ENCODE data around the gene GFRA3. TPM values are rescaled to one million over a fixed set of nuclear protein-coding genes. Genes with fewer than 3 reads are reported as not detected.
"Not testable (repeated sequence)": the region's sequence is repeated elsewhere in the genome, so short reads cannot be mapped to it uniquely, and the experiment has no call there.

Gene GFRA3
- total and polyA plus RNA-seq, 9 donors: 1.9 to 18.2 (median 7.0) TPM

GRCh38 chr5:138252944-138253343, 21.5 kb downstream of the GFRA3 start:
- Histone ChIP-seq H3K4me3 (ENCODE audit: low read length) (no peak overlapping the region), H3K27me3 (ENCODE audit: control insufficient read depth, insufficient read depth, low read length) (peaks cover 5% of the 10 kb centered on the region), H3K4me1 (ENCODE audit: control insufficient read depth, insufficient read depth, low read length) (no peaks in the 10 kb centered on the region), H3K27ac (ENCODE audit: low read length) (no peak overlapping the region), H3K36me3 (ENCODE audit: control insufficient read depth, insufficient read depth, low read length) (no peaks in the 10 kb centered on the region), H3K9me3 (replicated peaks; ENCODE audit: control insufficient read depth, low read depth, low read length) (no peaks in the 10 kb centered on the region)
- 64% methylated on average over 3 of the region's 3 CpGs for WGBS (ENCODE audit: insufficient coverage)
- DNase-seq: no peak

GRCh38 chr5:138247800-138248199, 26.6 kb downstream of the GFRA3 start:
- peaks cover 10% of the 10 kb centered on the region for H3K27me3 ChIP-seq (ENCODE audit: control insufficient read depth, insufficient read depth, low read length)
- not testable (repeated sequence) for DNase-seq; H3K27ac ChIP-seq (ENCODE audit: low read length); H3K4me3 ChIP-seq (ENCODE audit: low read length); H3K4me1 ChIP-seq (ENCODE audit: control insufficient read depth, insufficient read depth, low read length); H3K9me3 ChIP-seq (replicated peaks; ENCODE audit: control insufficient read depth, low read depth, low read length); H3K36me3 ChIP-seq (ENCODE audit: control insufficient read depth, insufficient read depth, low read length)
- WGBS (ENCODE audit: insufficient coverage): 100% methylated on average over 1 of the region's 2 CpGs

DNA sequence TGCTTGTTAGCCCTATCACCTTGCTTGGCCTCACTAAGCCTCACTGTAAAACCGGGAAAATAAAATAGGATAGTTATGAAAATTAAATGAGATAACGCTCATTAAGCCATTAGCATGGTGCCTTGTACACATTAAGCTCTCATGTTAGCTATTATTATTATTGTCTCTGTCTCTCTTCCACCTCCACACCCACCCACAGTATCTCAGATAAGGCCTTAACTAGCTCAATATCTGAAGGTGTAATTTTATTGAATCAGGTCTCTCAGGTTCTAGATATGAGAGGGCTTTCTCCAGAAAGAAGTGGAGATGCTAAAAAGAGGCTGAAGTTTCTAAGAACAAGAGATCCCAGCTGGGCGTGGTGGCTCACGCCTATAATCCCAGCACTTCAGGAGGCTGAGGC, 27.6 kb downstream of the GFRA3 start:
- Histone ChIP-seq H3K4me1 (ENCODE audit: control insufficient read depth, insufficient read depth, low read length) (peaks cover 3% of the 10 kb centered on the region), H3K4me3 (ENCODE audit: low read length) (no peak overlapping the region), H3K9me3 (replicated peaks; ENCODE audit: control insufficient read depth, low read depth, low read length) (no peaks in the 10 kb centered on the region), H3K36me3 (ENCODE audit: control insufficient read depth, insufficient read depth, low read length) (no peaks in the 10 kb centered on the region), H3K27ac (ENCODE audit: low read length) (no peak overlapping the region), H3K27me3 (ENCODE audit: control insufficient read depth, insufficient read depth, low read length) (peaks cover 17% of the 10 kb centered on the region)
- no peak for DNase-seq
- 96% methylated on average over 2 of the region's 4 CpGs for WGBS (ENCODE audit: insufficient coverage)

- H3K27ac ChIP-seq (ENCODE audit: low read length): no peak overlapping the region
- peaks cover 7% of the 10 kb centered on the region for H3K4me1 ChIP-seq (ENCODE audit: control insufficient read depth, insufficient read depth, low read length)
- no peaks in the 10 kb centered on the region for H3K36me3 ChIP-seq (ENCODE audit: control insufficient read depth, insufficient read depth, low read length)
- no peaks in the 10 kb centered on the region for H3K9me3 ChIP-seq (replicated peaks; ENCODE audit: control insufficient read depth, low read depth, low read length)
- no peak overlapping the region for H3K4me3 ChIP-seq (ENCODE audit: low read length)
- DNase-seq: no peak
- WGBS (ENCODE audit: insufficient coverage): 75% methylated on average over 2 of the region's 4 CpGs
- H3K27me3 ChIP-seq (ENCODE audit: control insufficient read depth, insufficient read depth, low read length): peaks cover 20% of the 10 kb centered on the region
Measured at GRCh38 chr5:138246334-138246733, 28.1 kb downstream of the GFRA3 start.

- WGBS (ENCODE audit: insufficient coverage): no CpG with 5 or more reads among the region's 1 CpG
- DNase-seq: peak; percentile 21
- H3K27me3 ChIP-seq (ENCODE audit: control insufficient read depth, insufficient read depth, low read length): peaks cover 25% of the 10 kb centered on the region
- H3K36me3 ChIP-seq (ENCODE audit: control insufficient read depth, insufficient read depth, low read length): no peaks in the 10 kb centered on the region
- H3K9me3 ChIP-seq (replicated peaks; ENCODE audit: control insufficient read depth, low read depth, low read length): no peaks in the 10 kb centered on the region
- H3K4me1 ChIP-seq (ENCODE audit: control insufficient read depth, insufficient read depth, low read length): peaks cover 8% of the 10 kb centered on the region
- no peak overlapping the region for H3K27ac ChIP-seq (ENCODE audit: low read length)
- no peak overlapping the region for H3K4me3 ChIP-seq (ENCODE audit: low read length)
Measured at GRCh38 chr5:138245717-138246116, 28.7 kb downstream of the GFRA3 start.

- Histone ChIP-seq H3K4me1 (ENCODE audit: control insufficient read depth, insufficient read depth, low read length) (peaks cover 8% of the 10 kb centered on the region), H3K27me3 (ENCODE audit: control insufficient read depth, insufficient read depth, low read length) (peaks cover 32% of the 10 kb centered on the region), H3K9me3 (replicated peaks; ENCODE audit: control insufficient read depth, low read depth, low read length) (no peaks in the 10 kb centered on the region), H3K27ac (ENCODE audit: low read length) (no peak overlapping the region), H3K4me3 (ENCODE audit: low read length) (no peak overlapping the region), H3K36me3 (ENCODE audit: control insufficient read depth, insufficient read depth, low read length) (no peaks in the 10 kb centered on the region)
- WGBS (ENCODE audit: insufficient coverage): 67% methylated on average over 1 of the region's 2 CpGs
- peak; percentile 19 for DNase-seq
Measured at GRCh38 chr5:138243794-138244193, 30.6 kb downstream of the GFRA3 start.

DNA sequence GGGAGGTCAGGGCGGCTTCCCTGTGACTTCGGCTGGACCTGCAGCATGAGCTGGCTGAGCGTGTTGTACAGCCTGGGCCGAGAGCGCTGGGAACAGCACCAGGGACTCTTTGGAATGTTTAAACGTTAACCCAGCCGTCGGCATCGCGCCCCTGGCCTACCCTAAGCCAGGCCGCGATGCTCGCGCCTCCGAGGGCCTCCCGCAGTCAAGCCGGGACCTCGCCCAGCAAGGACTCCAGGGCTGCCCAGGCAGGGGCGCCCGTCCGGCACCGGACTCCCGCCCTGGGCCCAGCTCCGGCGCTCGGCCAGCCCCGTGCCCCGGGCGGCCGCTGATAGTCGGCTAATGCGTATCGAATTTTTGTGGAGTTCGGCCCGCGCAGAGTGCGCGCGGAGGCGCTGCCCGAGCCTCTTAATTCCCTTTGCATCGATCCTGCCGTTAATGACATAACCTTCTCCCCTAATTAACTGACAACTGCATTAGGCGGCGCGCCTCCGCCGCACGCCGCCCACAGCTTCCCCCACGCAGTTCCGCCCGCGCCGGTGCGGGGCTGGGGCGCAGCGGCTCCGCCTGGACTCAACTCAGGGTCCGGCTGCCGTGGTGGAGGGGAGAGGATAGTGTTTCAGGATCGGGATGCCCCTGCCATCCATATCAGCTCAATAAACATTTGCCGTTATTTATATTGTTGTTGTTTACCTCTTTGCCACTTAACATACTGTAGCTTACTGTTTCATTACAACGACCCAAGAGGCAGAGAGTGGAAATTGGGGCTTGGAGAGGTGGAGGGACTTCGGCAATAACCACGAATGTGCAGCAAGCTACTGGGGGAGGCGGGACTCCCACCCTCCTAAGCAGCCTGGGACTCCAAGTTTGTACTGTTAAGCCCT, 32.5 kb downstream of the GFRA3 start:
- Histone ChIP-seq H3K9me3 (replicated peaks; ENCODE audit: control insufficient read depth, low read depth, low read length) (no peaks in the 10 kb centered on the region), H3K27ac (ENCODE audit: low read length) (no peak overlapping the region), H3K4me3 (ENCODE audit: low read length) (peak overlapping the region; percentile 41), H3K27me3 (ENCODE audit: control insufficient read depth, insufficient read depth, low read length) (peaks cover 32% of the 10 kb centered on the region), H3K36me3 (ENCODE audit: control insufficient read depth, insufficient read depth, low read length) (no peaks in the 10 kb centered on the region), H3K4me1 (ENCODE audit: control insufficient read depth, insufficient read depth, low read length) (peaks cover 8% of the 10 kb centered on the region)
- peak; percentile 36 for DNase-seq
- WGBS (ENCODE audit: insufficient coverage): 1% methylated on average over 42 of the region's 67 CpGs

DNA sequence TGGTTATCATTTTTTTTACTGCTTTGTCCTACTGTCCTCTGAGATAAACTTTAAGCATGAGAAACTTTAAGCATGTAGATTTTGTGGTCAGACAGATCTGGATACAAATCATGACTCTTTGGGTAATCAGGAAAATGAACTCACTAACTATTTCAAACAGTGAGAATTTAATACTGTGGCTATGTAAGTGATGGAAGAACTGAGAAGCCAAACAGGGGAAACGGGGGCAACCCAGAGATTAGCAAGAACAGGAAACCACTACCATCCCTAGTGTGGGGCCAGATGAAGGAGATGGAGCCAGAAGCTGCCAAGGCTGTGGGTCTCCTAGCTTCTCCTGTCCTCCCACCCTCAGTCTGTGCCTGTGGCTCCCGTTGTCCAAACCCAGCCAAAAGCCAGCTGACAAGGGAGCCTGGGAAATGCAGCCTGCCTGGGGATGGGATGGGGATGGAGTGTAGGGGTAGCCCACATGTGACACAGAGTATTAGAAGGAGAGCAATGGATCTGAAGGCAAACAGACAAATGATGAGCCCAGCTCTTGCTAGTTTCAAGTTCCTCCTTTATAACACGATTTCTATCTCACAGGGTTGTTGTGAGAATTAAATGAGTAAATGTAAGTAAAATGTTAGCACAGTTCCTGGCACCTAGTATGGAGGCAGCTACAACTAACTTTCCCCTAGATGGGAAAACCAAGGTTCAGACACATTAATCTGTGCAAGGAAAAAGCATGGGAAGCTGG, 33.6 kb downstream of the GFRA3 start:
- WGBS (ENCODE audit: insufficient coverage): no CpG with 5 or more reads among the region's 3 CpGs
- Histone ChIP-seq H3K36me3 (ENCODE audit: control insufficient read depth, insufficient read depth, low read length) (no peaks in the 10 kb centered on the region), H3K4me1 (ENCODE audit: control insufficient read depth, insufficient read depth, low read length) (peaks cover 8% of the 10 kb centered on the region), H3K27ac (ENCODE audit: low read length) (no peak overlapping the region), H3K4me3 (ENCODE audit: low read length) (no peak overlapping the region), H3K27me3 (ENCODE audit: control insufficient read depth, insufficient read depth, low read length) (peaks cover 32% of the 10 kb centered on the region), H3K9me3 (replicated peaks; ENCODE audit: control insufficient read depth, low read depth, low read length) (no peaks in the 10 kb centered on the region)
- DNase-seq: no peak

- no CpG with 5 or more reads among the region's 1 CpG for WGBS (ENCODE audit: insufficient coverage)
- Histone ChIP-seq H3K27me3 (ENCODE audit: control insufficient read depth, insufficient read depth, low read length) (peaks cover 25% of the 10 kb centered on the region), H3K36me3 (ENCODE audit: control insufficient read depth, insufficient read depth, low read length) (no peaks in the 10 kb centered on the region), H3K4me1 (ENCODE audit: control insufficient read depth, insufficient read depth, low read length) (peaks cover 8% of the 10 kb centered on the region), H3K27ac (ENCODE audit: low read length) (no peak overlapping the region), H3K4me3 (ENCODE audit: low read length) (no peak overlapping the region), H3K9me3 (replicated peaks; ENCODE audit: control insufficient read depth, low read depth, low read length) (no peaks in the 10 kb centered on the region)
- DNase-seq: no peak
Measured at GRCh38 chr5:138238034-138238433, 36.4 kb downstream of the GFRA3 start.

GRCh38 chr5:138234651-138235050, 39.8 kb downstream of the GFRA3 start:
- no peaks in the 10 kb centered on the region for H3K4me1 ChIP-seq (ENCODE audit: control insufficient read depth, insufficient read depth, low read length)
- no peak overlapping the region for H3K4me3 ChIP-seq (ENCODE audit: low read length)
- H3K36me3 ChIP-seq (ENCODE audit: control insufficient read depth, insufficient read depth, low read length): no peaks in the 10 kb centered on the region
- no peaks in the 10 kb centered on the region for H3K9me3 ChIP-seq (replicated peaks; ENCODE audit: control insufficient read depth, low read depth, low read length)
- no CpG with 5 or more reads among the region's 2 CpGs for WGBS (ENCODE audit: insufficient coverage)
- no peak for DNase-seq
- no peak overlapping the region for H3K27ac ChIP-seq (ENCODE audit: low read length)
- peaks cover 5% of the 10 kb centered on the region for H3K27me3 ChIP-seq (ENCODE audit: control insufficient read depth, insufficient read depth, low read length)

All from muscle of leg (tissue), 11 donors.